Endothelial cell of umbilical vein (primary cell): Measurements from ENCODE around the gene CTSF. TPM values are rescaled to one million over a fixed set of nuclear protein-coding genes. Genes with fewer than 3 reads are reported as not detected.

Experiments used
- BruUV-seq: library from RNA; stranded (reverse); fragments of 400-500 nt; replicated peaks from 2 replicates; lab custom pipeline; 2021; lab: Mats Ljungman, UMichigan
- CTCF ChIA-PET: fragments of 300-600, 350-600 bp; sonication (Branson Sonifier 250); formaldehyde crosslinking; loops from one replicate; lab custom pipeline; 2021; ENCODE audit warnings: antibody characterized with exemption, inconsistent platforms; lab: Charles Lee
- POLR2A ChIA-PET: fragments of 300-600, 350-600 bp; sonication (Branson Sonifier 250); formaldehyde crosslinking; loops from one replicate; lab custom pipeline; 2021; ENCODE audit warnings: antibody characterized with exemption, inconsistent platforms; lab: Charles Lee
- DNase-seq: peaks from one replicate; pipeline ENCODE4 v3.0.0-alpha.2; 2011; ENCODE audit warnings: low read depth, low spot score
- FAIRE-seq: peaks from 2 replicates; lab custom pipeline; 2011; peaks lifted over from hg19 to GRCh38; lab: Jason Lieb, UNC
- H2AFZ ChIP-seq: 2 replicates; pipeline ENCODE4 v1.6.0; 2012; ENCODE audit warnings: low read depth, low read length, control low read depth, inconsistent platforms
- H3K27ac ChIP-seq: 2 replicates; pipeline ENCODE4 v1.5.1; 2011; ENCODE audit warnings: low read depth, mild to moderate bottlenecking, control low read depth, low read length, moderate library complexity; ENCODE audit not compliant: insufficient read depth
- H3K27me3 ChIP-seq, 2 experiments: 2 replicates each; pipeline versions ENCODE4 v1.6.0 to v1.6.1; 2011; ENCODE audit warnings: low read length in 2 of 2, mixed read lengths in 1 of 2; ENCODE audit not compliant: control insufficient read depth in 2 of 2, insufficient read depth in 2 of 2
- H3K36me3 ChIP-seq, 2 experiments: 2 replicates in 1 of 2; 3 replicates in 1 of 2; pipeline ENCODE4 v1.5.1; 2011; ENCODE audit warnings: low read length in 2 of 2, mild to moderate bottlenecking in 1 of 2, moderate library complexity in 1 of 2; ENCODE audit not compliant: control insufficient read depth in 2 of 2, insufficient read depth in 2 of 2; ENCODE audit errors: extremely low read depth in 1 of 2
- H3K4me1 ChIP-seq: 3 replicates; pipeline ENCODE4 v1.5.1; 2011; ENCODE audit warnings: mild to moderate bottlenecking, low read length; ENCODE audit not compliant: control insufficient read depth, insufficient read depth; ENCODE audit errors: extremely low read depth
- H3K4me2 ChIP-seq: 2 replicates; pipeline ENCODE4 v1.6.1; 2011; ENCODE audit warnings: low read length, control low read depth, mixed read lengths; ENCODE audit not compliant: insufficient read depth
- H3K4me3 ChIP-seq, 3 experiments: fragments of 200-600 bp in 1 of 3; sonication (generic), shearing (Covaris generic) in 1 of 3; replicated peaks in 1 of 3; 2 replicates each; pipeline ENCODE4 v1.5.1; 2011 to 2016; ENCODE audit warnings: control low read depth in 3 of 3, low read length in 3 of 3, mild to moderate bottlenecking in 2 of 3, inconsistent platforms in 1 of 3, low read depth in 1 of 3, moderate library complexity in 1 of 3; ENCODE audit not compliant: insufficient read depth in 1 of 3
- H3K79me2 ChIP-seq: 2 replicates; pipeline ENCODE4 v1.6.0; 2012; ENCODE audit warnings: low read length, inconsistent platforms; ENCODE audit not compliant: control insufficient read depth, insufficient read depth
- H3K9ac ChIP-seq: replicated peaks from 2 replicates; pipeline ENCODE3; 2011; ENCODE audit warnings: low read length, control low read depth; ENCODE audit not compliant: insufficient read depth; ENCODE audit errors: extremely low read depth
- H3K9me1 ChIP-seq: replicated peaks from 3 replicates; pipeline ENCODE4 v1.6.0; 2011; ENCODE audit warnings: mild to moderate bottlenecking, low read length; ENCODE audit not compliant: control insufficient read depth, insufficient read depth; ENCODE audit errors: extremely low read depth
- H3K9me3 ChIP-seq: replicated peaks from 2 replicates; pipeline ENCODE4 v1.5.1; 2012; ENCODE audit warnings: low read length, inconsistent platforms; ENCODE audit not compliant: control insufficient read depth, insufficient read depth
- H4K20me1 ChIP-seq: replicated peaks from 2 replicates; pipeline ENCODE3; 2011; ENCODE audit warnings: mild to moderate bottlenecking, low read length; ENCODE audit not compliant: control insufficient read depth, insufficient read depth; ENCODE audit errors: extremely low read depth
- CTCF ChIP-seq, 2 donors: IDR thresholded peaks; 1 replicate in 1 of 2; 2 replicates in 1 of 2; pipeline ENCODE4 v1.5.1; 2011; ENCODE audit warnings: low read length in 2 of 2, mild to moderate bottlenecking in 2 of 2, moderate library complexity in 2 of 2, control low read depth in 1 of 2, inconsistent platforms in 1 of 2, low read depth in 1 of 2; ENCODE audit not compliant: insufficient read depth in 1 of 2; ENCODE audit errors: extremely low read depth in 1 of 2
- EZH2 ChIP-seq: IDR thresholded peaks from 2 replicates; pipeline ENCODE4 v1.6.1; 2012; ENCODE audit warnings: borderline replicate concordance, low read depth, mild to moderate bottlenecking, moderate library complexity, low read length, inconsistent platforms; ENCODE audit not compliant: severe bottlenecking
- FOS ChIP-seq: IDR thresholded peaks from 2 replicates; pipeline ENCODE4 v1.6.1; 2011; ENCODE audit warnings: mild to moderate bottlenecking, low read length, moderate library complexity, borderline replicate concordance; ENCODE audit not compliant: insufficient read depth
- MAX ChIP-seq: IDR thresholded peaks from 2 replicates; pipeline ENCODE4 v1.6.1; 2011; ENCODE audit not compliant: insufficient read depth, insufficient read length
- MYC ChIP-seq: IDR thresholded peaks from one replicate; pipeline ENCODE4 v1.6.1; 2011; ENCODE audit warnings: mild to moderate bottlenecking, low read depth, low read length
- POLR2AphosphoS5 ChIP-seq: IDR thresholded peaks from 2 replicates; pipeline ENCODE4 v1.6.1; 2012; ENCODE audit warnings: low read depth, mild to moderate bottlenecking, control low read depth, low read length, moderate library complexity; ENCODE audit not compliant: insufficient read depth
- dilution Hi-C: fragments of 300-500 bp; cut with MboI; formaldehyde crosslinking; loops from one replicate; pipeline ENCODE4 v1.15.0; 2019; ENCODE audit warnings: low sequenced_read_pairs; ENCODE audit not compliant: extremely low pct_ligation_motif_present
- intact Hi-C: fragments of 100-400 bp; cut with micrococcal nuclease; formaldehyde crosslinking; loops from one replicate; pipeline ENCODE4 v1.10.0; 2022
- polyA plus RNA-seq, 4 experiments: library from polyadenylated mRNA; depleted of rRNA in 3 of 4; stranded (reverse) in 3 of 4; unstranded in 1 of 4; fragments of >200 nt; gene quantifications; 2 replicates each; pipeline versions ENCODE4 v1.2.1 to v1.2.3, GENCODE V29; 2011 to 2012; ENCODE audit warnings: missing spikeins in 1 of 4
- total RNA-seq: library from RNA; stranded (reverse); gene quantifications from 2 replicates; pipeline ENCODE4 v1.2.3, GENCODE V29; 2021

Gene CTSF
- total and polyA plus RNA-seq, 2 donors (not counting 3 experiments of a cell fraction or from before 2014, with no cell fraction given), result 14.4 to 27.7 TPM

- no peak for DNase-seq
- POLR2A ChIA-PET, result no interaction called here
- Histone ChIP-seq H3K4me2 (no peak overlapping the region), H3K27me3 (no peaks in the 10 kb centered on the region), H3K9me3 (no peaks in the 10 kb centered on the region), H3K9ac (no peak overlapping the region), H3K79me2 (no peaks in the 10 kb centered on the region), H3K4me1 (no peaks in the 10 kb centered on the region), H3K9me1 (no peaks in the 10 kb centered on the region), H4K20me1 (no peaks in the 10 kb centered on the region), H3K36me3 (peaks cover 0 to 6% of the 10 kb centered on the region in 2 experiments), H3K27ac (no peak overlapping the region), H3K4me3 (no peak overlapping the region), H2AFZ (no peak overlapping the region)
- no peak for FAIRE-seq
- no peak for TF ChIP-seq MYC
- TF ChIP-seq MAX, result no peak
- no peak for TF ChIP-seq CTCF (IDR thresholded peaks at IDR 0.05; ENCODE audit: extremely low read depth in 1 of 2, insufficient read depth in 1 of 2, low read depth in 1 of 2, low read length in 2 of 2)
- no peak for TF ChIP-seq EZH2
- no peak for TF ChIP-seq FOS
- no peak for TF ChIP-seq POLR2AphosphoS5
- dilution Hi-C loops, result no loop called here
- no TSS peak for BruUV-seq
- CTCF ChIA-PET, result interaction anchor here (1.3 kb wide), 1 partner anchor 149 kb away, joined by 4 read pairs; no protein-coding TSS in a partner anchor
- intact Hi-C loops, result no loop called here
Observed at GRCh38 chr11:66529069-66529468, 39.3 kb downstream of the CTSF start.
